OCI-LY3 (cell line): ENCODE results near the gene TRIM29.

Experiments
- CTCF ChIP-seq: fragments of 200-600, 300-600 bp; sonication (generic); IDR thresholded peaks from 2 replicates; pipeline ENCODE4 v1.5.1; 2014; ENCODE audit warnings: antibody characterized with exemption, low read length, low read depth
- EZH2phosphoT487 ChIP-seq: fragments of 200-600 bp; shearing (Covaris generic); IDR thresholded peaks from 2 replicates; pipeline ENCODE4 v1.6.1; 2018; ENCODE audit warnings: antibody characterized with exemption, mixed run types, low read depth

DNA sequence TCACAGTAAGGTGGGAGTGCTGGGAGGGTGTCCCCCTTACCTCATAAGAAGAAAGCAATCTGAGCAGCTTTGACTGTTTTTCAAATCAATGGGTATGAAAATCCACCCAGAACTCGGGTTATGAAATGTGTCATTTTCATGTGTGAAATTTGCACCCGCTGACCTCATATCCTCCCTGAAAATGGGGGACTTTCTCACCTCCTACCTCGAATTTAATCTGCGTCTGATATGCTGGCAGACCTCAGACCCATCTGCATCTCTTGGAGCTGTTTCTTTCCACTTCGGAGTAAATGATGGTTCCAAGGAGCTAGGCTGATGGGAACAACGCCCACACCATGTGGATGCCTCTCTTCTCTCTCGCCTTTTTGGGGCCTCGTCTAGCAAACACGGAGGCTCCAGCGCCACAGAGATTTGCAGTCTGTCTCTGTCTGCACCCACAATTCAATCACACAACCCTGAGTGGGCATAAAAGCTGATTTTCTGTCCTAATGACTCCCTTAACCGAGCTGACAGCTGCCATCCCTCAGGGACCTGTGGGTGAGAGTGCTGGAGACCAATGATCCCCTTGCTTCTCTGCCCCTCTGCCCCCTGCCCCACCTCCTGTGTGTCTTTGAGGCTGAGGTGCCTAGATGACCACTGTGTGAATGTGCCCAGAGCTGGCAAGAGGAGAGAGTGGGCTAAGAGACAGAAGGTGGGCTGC, 71.0 kb downstream of the TRIM29 start:
- TF ChIP-seq CTCF (no peak), EZH2phosphoT487 (no peak)
